HG03442 (cell line): ENCODE data around the gene SLC44A5.
"Not testable (repeated sequence)": the region's sequence is repeated elsewhere in the genome, so short reads cannot be mapped to it uniquely, and the experiment has no call there.

Experiments used
- ATAC-seq: cut with Tn5 transposase; IDR thresholded peaks from one replicate; pipeline ENCODE4 v1.9.1; 2021; ENCODE audit warnings: mild to moderate bottlenecking, moderate library complexity; ENCODE audit not compliant: unreplicated experiment

Gene SLC44A5

GRCh38 chr1:75469586-75470173, 141.2 kb downstream of the SLC44A5 start:
- ATAC-seq = no peak

DNA sequence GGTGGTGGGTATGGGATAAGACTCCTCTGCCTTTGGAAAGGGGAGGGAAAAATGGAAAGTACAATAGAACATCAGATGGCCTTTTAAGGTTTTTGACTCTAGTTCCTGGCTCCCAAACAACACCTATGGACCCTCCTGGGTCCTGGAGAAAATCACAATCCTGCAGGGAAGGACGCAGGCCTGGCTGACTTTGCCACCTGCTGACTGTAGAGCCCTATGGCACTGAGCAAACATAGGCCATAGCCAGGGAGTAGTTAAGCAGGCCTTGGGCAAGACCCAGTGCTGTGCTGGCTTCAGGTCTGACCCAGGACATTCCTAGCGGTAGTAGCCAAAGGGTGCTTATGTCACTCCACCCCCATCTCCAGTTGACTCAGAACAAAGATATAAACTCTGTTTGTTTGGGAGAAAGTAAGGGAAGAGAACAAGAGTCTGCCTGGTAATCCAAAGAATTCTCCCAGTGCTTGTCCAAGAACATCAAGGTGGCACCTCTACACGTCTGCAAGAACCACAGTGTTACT, 149.0 kb downstream of the SLC44A5 start:
- no peak for ATAC-seq

GRCh38 chr1:75449998-75450397, 160.9 kb downstream of the SLC44A5 start:
- ATAC-seq = no peak

GRCh38 chr1:75444220-75444619, 166.7 kb downstream of the SLC44A5 start:
- no peak for ATAC-seq

- ATAC-seq = no peak
Measured at GRCh38 chr1:75440274-75440673, 170.6 kb downstream of the SLC44A5 start.

GRCh38 chr1:75438355-75438754, 172.6 kb downstream of the SLC44A5 start:
- ATAC-seq = peak; percentile 66

DNA sequence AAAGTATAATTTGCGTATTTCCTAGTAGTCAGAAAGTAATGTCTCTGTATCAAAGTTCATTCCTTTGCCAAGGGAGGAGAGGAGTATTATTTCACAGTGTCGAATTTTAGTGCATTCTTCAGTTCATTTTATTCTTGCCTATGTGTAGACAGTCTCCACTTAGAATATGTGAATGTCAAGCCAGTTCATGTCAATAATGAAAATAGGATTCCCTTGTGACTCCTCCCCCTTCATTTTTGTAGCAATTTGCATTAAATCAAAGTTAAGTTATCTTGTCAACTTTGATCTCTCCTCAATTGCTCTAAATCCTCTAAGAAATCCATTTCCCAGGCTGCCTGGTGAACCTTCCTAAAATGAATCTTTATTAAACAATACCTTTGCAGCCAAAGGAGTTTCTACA, 179.1 kb downstream of the SLC44A5 start:
- ATAC-seq = no peak

DNA sequence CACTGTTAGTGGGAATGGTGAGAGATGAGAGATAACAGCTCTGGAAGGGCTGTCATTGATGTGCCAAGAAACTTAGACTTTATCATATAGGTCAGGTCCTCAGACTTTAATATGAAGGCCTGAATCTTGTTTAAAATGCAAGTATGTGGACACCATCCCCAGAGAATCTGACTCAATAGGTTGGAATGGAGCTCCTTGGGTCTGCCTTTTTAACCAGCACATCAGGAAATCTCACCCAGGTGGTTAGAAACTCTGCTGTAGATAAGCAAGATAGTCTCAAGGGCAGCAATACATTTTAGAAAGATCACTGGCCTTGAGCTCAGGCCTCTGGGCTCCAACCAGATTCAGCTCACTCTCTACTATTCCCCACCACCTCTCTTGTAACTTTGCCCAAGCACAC, 180.4 kb downstream of the SLC44A5 start:
- no peak for ATAC-seq

GRCh38 chr1:75426688-75427087, 184.2 kb downstream of the SLC44A5 start:
- ATAC-seq = no peak

DNA sequence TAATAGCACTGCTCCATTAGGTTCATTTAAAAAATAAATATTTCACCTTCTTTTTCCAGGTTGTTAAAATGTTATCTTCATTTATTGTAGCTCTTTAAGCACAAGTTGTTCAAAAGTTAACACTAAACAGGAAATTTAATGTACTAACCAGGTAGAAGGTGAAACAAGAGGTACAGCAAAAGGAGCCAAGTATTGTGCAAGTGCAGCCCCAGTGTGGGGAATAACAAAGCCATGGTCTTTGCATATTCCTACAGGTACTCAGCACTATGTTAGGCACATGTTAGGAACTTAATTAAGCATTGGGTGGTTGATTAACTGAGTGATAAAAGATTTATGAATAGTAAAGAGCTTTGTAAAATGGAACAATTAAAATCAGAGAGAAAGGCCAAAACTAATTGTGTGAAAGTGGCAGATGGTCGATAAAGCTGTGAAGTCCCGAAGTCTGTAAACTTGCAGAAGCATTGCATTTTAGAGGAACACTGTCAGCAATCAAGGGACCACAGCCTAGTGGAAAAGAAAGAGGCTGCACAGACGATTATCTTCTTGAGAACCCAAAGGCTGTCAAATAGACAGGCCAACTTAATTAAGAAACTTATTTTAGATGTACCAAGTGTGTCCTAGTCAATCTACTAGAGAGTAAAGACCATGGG, 185.8 kb downstream of the SLC44A5 start:
- no peak for ATAC-seq

GRCh38 chr1:75423616-75424015, 187.3 kb downstream of the SLC44A5 start:
- ATAC-seq = no peak

DNA sequence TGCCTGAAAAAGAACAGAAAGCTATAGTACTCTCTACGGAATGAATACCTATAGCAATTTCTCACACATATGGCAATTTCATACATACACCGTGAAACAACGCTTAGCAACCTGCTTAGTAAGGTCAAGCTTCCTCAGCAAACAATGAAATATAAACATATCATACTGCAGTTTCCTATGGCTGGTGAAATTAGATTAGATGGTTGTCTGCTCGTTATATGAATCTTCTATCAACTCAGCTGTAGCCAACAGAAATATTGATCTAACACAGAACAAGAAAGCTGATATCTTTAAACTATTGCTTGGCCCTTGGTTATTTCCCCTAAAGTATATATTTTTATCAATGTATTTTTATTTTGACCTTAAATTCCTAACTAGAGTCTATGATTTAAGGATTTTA, 187.8 kb downstream of the SLC44A5 start:
- no peak for ATAC-seq

- ATAC-seq = no peak
Measured at GRCh38 chr1:75421371-75421770, 189.5 kb downstream of the SLC44A5 start.

DNA sequence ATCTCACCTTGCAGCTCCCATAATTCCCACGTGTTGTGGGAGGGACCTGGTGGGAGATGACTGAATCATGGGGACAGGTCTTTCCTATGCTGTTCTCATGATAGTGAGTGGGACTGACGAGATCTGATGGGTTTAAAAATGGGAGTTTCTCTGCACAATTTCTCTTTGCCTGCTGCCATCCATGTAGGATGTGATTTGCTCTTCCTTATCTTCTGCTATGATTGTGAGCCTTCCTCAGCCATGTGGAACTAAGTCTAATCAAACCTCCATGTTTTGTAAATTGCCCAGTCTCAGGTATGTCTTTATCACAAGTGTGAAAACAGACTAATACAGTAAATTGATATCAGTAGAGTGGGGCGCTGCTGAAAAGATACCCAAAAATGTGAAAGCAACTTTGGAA, 195.7 kb downstream of the SLC44A5 start:
- no peak for ATAC-seq

DNA sequence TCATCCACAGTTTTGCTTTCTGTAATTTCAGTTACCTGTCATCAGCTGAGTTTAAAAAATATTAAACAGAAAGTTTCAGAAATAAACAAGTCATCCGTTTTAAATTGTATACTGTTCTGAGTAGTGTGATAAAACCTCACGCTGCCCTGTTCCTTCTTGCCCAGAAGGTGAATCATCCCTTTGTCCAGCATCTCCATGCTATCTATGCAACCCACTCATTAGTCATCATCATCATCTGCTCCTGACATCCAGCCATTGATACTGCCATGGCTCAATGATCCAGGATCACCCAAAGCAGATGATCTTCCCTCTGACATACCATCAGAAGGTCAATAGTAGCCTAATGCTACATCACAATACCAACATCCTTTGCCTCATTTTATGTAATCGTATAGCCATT, 198.3 kb downstream of the SLC44A5 start:
- ATAC-seq = no peak

GRCh38 chr1:75404681-75405080, 206.2 kb downstream of the SLC44A5 start:
- not testable (repeated sequence) for ATAC-seq

DNA sequence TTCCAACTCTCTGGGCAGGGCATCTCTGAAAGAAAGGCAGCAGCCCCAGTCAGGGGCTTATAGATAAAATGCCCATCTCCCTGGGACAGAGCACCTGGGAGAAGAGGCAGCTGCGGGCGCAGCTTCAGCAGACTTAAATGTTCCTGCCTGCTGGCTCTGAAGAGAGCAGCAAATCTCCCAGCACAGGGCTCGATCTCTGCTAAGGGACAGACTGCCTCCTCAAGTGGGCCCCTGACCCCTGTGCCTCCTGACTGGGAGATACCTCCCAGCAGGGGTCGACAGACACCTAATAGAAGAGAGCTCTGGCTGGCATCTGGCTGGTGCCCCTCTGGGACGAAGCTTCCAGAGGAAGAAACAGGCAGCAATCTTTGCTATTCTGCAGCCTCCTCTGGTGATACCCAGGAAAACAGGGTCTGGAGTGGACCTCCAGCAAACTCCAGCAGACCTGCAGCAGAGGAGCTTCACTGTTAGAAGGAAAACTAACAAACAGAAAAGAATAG, 207.7 kb downstream of the SLC44A5 start:
- not testable (repeated sequence) for ATAC-seq

GRCh38 chr1:75400716-75401115, 210.2 kb downstream of the SLC44A5 start:
- ATAC-seq = no peak

- no peak for ATAC-seq
Measured at GRCh38 chr1:75396745-75397144, 214.2 kb downstream of the SLC44A5 start.

DNA sequence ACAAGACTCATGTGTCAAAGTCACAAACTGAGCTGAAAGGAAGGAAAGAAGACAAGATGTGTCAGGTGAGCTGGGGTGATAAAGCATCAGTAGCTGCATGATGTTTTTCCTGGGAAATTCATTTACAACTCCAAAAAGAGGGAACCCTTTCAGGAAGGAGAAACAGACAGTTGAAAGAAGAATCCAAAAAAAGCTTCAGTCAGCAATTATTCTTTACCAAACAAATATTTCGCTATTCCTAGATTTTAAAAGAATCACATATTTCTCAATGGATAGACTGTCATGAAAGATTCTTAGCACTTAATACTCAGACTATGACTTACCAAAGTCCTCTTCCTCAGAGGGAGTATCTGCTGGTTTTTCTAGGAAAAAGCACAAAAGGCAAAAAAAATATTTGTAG, 214.7 kb downstream of the SLC44A5 start:
- no peak for ATAC-seq

DNA sequence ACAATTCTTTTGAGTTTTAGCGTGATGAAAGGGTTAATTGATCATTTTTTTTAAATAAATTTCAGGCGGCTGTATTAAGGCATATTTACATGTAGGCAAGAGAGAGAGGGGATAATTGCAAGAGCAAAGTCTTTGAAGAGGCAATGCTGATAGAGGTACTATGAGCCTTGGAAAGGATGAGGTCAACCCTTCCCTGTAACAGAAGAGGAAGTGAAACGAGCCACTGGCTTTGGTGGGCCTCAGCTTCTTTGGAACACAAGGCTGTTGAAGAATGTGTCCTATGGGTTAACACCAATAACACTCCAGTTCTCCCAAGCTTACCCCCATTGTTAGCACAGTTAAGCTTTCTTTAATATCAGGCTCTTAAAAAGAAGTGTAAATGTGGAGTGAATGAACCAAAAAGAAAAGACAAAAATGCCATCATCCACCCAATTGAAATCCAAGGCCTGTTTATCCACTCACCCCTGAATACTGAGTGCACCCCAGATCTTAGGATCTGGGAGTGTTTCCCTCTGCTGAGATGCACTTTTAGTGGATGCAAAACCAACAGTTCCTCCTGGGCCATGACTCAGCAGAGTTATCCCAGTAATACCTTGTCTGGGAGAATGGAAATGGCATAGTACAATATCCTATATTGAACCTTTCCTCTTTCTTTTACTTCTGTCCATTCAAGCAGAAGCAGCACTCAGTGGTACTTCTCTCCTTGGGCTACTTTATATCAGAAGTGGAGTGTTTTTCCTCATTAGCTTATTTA, 216.4 kb downstream of the SLC44A5 start:
- peak; percentile 64 for ATAC-seq

GRCh38 chr1:75392278-75392677, 218.6 kb downstream of the SLC44A5 start:
- peak; percentile 81 for ATAC-seq
